Stimulated activated CD8-positive, alpha-beta memory T cell treated with anti-CD3 and anti-CD28 coated beads, Interleukin-12 subunit alpha, Interleukin-12 subunit beta, amount 100 ng/mL, for 24 hours (primary cell): Measurements from ENCODE around the gene CTU2.

Source experiments
- DNase-seq: peaks from one replicate; pipeline ENCODE4 v3.0.0-alpha.2; 2020; ENCODE audit errors: extremely low read depth

CTU2 gene

DNA sequence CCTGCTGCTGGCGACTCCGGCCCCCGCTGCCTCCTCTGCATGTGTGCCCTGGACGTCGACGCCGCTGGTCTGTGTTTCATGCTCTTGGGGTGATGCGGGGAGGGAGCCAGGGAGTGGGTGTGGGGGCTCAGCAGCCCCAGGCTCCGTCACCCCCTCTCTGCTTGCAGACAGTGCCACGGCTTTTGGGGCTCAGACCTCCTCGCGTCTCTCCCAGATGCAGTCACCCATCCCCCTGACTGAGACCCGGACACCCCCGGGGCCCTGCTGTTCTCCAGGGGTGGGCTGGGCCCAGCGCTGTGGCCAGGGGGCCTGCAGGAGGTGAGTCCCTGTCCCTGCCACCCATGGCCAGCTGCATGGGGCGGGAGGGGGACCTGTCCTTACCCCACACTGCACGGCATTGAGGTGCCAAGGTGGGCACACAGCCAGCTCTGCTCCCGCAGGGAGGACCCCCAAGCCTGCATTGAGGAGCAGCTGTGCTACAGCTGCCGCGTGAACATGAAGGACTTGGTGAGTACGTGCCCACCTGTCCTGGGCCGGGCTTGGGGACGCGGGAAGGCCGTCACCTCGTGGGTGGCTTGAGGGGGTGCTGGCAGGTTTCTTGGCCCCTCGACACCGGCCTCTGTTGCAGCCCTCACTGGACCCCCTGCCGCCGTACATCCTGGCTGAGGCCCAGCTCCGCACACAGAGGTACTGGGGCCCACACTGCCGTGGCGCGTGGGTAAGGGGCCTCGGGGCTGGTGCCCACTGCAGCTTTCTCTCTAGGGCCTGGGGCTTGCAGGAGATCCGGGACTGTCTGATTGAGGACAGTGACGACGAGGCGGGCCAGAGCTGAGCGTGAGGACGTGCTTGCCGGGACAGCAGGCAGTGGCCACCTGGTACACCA is 8.4 kb downstream of the CTU2 start:
- no peak for DNase-seq

DNA sequence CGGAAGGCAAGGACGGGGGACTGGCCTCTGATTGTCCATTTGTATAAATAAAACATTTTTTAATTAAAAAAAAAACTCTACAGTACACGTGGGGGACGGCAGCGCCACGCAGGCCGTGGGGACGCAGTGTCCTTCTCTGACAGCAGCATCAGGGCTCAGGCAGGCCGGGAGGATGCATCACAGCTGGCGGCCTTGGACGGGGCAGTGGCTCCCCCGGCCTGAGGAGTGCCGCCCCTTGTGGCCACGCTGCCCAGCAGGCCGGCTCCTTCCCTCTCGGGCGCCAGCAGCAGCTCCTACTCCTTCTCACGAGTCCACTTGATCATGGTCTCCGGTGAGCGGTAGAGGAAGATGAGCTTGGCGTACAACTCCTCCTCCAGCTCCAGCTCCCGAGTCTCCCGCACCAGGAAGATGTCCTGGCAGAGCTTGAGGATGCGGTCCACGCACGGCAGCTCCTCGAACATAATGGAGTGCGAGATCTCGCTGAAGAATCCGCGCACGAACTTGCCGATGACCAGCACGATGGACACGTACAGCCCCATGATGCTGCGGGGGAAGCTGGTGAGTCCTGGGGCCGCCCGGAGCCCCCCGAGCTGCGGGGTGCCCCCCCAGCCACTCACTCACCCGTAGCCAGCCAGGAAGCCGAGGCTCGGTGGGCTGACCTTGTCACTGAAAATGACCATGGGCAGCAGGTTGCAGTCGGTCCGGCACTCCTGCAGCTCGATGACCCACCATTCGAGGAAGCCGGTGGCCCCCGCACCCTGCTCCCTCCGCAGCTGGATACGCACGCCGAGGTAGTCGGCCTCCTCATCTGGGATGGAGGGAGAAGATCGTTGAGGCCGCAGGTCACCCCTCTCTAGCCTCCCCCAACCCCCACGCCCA is 9.2 kb downstream of the CTU2 start:
- no peak for DNase-seq

DNA sequence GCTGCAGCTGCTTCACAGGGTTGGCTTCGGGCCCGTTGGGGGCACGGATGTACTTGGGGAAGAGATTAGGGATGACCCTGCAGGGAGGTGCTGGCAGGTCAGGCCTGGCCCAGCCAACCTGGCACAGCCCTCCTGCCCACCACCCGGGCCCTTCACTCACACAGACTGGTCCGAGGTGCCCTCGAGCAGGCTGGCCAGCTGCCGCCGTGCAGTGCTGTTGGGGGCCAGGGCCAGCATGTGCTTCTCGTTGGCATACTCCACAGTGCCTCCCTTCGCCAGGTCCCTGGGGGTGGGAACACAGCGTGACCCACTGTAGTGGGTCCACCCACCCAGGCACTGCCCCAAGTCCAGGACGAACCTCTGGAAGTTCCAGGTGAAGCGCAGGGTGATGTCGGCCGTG is 9.9 kb downstream of the CTU2 start:
- DNase-seq = no peak

DNA sequence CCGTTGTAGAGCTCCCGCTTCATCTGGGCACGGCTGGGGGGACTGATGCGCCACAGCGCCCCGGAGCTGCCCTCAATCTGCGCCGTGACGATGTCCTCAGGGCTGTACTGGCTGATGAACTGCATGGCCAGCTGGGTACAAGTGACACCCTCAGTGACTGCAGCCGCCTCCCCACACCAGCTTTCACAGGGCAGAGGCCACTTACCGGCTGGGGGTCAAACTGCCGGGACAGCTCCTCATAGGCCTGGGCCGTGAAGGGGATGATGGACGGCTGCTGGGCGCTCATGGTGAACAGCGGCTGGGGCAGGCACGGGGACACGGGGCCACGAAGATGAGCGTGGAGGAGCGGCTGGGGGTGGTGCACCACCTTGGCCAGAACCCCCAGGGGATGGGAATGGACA is 10.3 kb downstream of the CTU2 start:
- DNase-seq = no peak

DNA sequence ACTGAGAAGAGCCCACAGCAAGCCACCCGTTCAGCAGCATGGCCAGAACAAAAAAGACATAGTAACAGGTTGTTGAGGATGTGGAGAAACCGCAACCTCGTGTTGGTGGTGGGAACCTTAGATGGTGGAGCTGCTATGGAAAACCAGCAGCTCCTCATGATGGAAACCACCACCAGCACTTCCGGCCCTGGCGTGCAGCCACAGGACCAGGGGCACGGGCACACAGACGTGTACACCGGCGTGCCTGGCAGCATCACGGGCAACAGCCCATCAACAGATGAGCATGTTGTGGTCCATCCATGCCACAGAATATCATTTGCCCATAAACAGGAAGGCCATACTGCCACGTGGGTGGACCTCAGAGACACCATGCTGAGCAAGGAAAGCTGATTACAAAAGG is 11.9 kb downstream of the CTU2 start:
- no peak for DNase-seq

DNA sequence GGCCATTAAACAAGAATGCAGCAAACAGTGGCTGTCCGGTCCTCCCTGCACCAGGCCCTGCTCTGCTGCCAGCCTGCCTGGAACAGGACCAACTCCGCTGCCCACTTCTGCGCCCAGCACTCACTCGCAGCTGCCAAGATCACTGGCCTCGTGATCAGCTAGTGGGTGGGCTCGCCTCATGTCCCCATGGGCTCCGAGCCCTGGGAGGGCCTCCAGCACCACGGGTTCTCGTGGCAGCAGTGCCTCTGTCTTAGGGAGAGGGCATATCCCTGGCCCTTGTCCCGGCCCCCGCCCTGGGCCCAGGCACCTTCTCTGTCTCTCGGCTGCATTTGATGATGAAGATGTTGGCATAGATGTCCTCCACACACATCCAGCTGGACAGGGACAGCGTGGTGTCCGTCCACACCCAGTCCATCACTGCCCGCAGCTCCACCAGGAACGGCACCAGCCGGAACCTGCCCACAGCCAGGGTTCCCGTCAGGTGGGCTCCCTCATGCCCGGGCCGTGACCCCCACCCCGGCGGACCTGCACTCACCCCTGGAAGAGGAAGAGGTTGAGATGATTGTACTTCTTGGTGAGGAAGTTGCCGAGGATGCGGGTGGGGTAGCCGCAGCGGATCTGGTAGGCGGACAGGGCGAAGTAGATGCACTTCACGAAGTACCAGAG is 13.1 kb downstream of the CTU2 start:
- no peak for DNase-seq

DNA sequence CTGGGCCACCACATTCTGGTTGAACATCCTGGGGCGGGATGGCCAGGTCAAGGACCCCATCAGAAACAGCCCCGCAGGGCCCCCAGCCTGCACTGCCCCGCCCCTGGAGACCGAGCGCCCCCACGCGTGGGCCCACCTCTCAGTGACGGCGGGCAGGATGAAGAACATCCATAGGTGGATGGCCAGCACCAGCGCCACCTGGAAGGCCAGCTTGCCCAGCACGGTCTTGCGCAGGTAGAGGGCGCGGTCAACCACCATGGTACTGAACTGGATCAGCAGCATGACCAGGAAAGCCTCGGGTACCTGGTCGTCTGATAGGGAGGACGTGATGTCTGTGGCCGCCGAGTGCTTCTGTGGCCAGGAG is 13.6 kb downstream of the CTU2 start:
- DNase-seq = no peak

DNA sequence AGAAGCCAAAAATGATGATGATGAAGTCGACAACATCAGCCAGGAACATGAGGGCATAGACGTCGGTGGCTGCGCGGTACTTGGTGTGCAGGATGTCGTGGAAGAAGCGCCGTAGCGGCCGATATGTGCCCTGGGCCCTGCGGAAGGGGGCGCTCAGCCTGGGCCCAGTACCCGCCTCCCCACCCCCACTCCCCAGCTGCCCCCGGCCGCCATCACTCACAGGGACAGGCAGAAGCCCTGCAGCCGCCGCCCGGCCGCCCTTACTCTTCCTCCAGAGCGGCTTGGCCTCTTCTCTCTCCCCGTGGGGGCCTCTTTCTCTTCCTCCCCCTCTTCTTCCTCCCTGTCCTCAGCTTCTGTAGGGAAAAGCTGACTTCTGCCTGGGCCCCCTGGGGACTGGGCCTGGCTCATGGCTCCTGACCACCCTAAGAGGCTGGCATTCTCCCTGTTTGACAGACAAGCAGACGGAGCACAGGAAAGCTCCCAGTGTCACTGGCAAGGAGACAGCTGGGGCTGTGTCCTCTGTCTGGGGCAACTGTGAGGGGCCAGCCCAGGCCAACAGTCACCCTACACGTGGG is 14.2 kb downstream of the CTU2 start:
- no peak for DNase-seq

DNA sequence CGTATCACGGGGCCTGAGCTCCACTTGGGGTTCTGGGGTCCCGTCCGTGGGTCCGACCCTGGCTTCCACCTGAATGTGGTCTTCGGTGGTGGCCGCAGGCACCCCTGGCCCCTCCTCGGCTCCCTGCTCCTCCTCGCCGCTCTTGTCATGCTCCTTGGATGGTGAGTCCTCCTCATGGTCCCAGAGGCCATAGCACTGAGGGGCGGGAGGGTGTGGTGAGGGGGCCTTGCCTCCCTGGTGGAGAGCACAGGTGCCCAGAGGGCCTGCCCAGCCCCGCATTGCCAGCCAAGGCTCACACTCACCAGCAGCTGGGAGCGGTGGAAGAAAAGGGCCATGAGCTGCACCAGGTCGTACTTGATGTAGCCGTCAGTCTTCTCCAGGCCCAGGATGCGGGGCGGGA is 14.9 kb downstream of the CTU2 start:
- no peak for DNase-seq

DNA sequence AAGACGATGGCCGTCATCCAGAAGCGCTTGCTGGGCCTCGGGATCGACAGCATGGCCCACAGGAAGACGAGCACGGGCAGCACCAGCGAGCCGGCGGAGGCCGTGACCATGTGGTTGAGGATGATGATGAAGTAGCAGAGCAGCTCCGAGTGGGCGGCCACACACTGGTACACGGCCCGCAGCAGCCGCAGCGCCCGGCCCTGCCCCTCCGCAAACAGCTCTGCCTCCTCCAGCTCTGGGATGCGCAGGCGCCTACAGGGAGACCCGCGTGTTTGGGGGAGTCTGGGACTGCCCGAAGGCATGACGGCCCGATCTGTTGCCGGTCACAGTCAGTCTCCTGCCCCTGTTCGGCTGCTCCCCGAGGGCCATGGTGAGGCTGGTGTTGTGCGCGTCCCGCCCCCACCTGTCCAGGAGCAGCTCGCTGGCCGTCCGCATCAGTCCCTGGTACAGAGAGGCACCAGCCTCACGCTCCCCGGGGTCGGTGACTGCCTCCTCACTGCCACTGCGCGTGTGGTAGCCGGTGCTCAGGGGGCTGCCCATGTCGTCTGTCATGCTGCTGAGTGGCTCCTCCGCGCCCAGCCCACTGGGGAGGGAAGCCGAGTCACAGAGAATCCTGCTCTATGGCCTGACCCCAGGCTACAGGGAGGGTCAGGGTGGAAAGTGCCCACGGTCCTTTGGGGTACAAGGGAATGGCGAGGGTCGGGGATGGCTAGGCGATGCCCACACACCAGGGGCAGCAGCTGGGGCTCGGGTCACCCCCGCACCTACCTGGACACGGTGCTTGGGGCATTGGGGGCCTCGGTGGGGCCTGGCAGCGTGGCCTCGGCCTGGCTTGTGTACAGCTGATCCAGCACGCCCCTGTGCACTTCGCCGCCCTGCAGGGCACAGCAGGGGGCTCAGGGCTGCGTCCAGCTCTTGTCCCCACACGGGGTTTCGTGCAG is 15.8 kb downstream of the CTU2 start:
- no peak for DNase-seq

DNA sequence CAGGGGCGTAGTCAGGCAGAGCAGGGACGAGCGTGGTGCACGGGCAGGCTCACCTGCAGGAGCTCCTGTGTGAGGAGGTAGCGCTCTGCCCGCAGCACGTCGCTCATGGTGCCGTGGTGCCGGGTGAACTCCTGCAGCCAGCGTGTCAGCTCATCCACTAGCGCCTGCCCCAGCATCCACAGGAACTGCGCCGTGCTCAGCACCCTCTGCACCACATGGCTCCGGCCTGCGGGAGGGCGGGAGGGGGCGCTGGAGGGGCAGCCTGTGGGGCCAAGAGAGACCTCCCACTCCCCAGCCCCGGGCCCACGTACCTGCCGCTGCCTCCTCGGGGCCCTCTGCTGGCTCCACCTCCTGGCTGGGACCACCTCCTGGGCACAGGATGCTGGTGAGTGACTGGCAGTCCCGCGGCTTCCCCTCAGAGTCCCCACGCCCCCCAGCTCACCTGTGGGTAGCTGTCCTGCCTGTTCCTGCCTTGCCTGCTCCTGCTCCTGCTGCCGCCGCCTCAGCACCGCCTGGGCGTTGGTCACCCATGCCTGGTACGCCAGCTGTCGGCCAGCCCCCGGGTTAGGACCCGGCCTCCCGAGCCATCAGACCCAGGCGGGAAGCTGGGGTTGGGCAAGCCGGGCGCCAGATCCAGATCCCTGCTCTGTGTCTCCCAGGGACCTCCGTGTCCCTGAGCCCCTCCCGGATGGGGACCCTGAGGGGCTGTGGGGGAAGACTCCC is 16.6 kb downstream of the CTU2 start:
- no peak for DNase-seq

DNA sequence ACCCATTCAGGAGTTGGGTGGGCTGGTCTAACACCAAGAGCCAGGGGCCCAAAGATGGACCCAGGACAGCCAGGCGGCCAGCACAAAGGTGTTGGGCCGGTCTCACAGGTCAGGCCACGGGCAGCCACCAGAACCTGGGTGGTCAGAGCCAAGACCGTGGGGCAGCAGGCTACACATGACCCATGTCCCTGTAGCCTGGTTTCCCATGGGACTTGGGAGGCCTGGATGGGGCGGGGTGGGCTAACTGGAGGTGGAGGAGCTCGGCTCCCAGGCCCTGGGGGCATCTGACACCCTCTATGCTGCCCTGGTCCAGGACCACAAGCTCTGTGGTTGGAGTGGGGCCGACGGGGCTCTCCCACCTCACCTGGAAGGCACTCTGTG is 17.2 kb downstream of the CTU2 start:
- DNase-seq = no peak

DNA sequence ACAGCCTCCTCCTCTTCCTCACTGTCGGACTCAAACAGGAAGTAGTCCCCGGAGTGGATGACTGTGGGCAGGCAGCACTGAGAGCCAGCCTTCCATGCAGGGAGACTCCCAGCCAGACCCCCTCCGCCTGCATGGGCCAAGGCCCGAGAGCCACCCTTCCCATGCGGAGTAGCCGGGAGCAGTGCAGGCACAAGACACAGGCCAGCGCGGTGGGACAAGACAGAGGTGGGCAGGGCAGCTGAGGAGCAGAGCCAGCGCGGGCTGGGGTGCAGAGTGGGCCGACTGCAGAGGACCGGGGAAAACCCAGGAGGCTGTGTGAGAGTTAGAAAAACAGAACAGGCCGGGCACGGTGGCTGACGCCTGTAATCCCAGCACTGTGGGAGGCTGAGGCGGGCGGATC is 17.6 kb downstream of the CTU2 start:
- DNase-seq = no peak

DNA sequence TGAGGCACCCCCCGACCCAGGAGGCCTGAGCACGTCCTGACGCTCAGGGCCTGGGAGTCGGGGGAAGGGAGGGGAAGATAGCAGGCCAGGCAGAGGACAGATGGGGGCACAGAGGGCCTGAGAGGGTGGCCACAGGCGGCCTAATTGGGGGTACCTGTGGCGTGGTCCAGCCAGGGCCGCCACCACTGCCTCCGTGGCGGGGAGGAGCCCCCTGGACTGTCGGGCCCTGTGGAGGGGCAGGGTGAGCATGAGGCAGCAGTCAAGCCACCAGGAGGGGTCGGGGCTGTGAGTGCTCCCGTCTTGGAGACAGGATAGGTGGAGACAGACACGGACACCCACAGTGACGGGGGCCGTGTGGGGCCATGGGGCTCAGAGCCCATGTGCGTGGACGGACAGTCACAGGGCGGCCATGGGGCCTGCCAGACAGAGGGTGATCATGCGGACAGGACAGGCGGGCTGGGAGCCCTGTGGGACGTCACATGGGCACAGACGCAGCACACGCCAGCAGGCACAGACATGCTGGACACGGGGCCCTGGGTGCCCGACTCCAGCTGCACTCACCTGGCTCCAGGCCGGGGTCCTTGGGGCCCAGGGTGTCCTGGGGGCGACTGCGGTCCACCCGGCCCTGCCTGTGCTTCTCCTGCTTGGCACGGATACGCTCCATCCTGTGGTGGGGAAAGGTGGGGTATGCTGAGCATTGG is 18.7 kb downstream of the CTU2 start:
- DNase-seq = no peak

DNA sequence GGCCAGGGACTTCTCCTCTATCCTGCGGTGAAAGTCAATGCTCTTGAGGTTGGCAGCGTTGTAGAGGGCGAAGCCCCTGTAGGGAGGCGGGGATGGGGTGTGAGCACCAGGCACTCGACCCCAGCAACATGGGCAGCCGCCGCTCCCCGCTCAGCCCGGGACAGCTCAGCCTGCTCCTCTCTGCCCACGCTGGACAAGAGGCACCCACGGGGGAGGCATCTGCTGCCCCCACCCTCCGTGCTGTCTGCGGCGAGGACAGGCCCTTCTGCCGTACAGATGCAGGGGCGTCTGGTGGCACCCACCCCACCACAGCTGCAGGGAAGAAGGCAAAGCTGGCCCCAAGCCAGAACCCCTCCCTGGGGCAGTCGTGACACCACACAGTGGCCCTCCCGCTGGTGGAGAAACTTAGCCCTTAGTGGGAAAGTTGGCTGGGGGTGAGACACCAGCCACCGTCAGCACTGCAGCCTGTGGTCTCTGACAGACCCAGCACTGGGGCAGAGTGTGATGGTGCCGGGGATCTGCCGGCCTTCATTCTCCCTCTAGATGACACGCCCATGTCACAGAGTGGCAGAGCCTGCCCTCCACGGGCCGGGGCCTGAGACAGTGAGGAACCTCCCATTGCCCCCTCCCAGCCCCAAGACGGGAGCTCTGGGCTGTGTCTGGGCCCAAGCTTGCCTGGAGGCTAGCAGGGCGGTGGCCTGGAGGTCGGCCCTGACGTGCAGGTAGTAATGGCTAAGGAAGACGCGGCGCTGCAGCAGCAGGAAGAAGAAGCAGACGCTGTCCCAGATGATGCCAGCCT is 19.5 kb downstream of the CTU2 start:
- DNase-seq = no peak

DNA sequence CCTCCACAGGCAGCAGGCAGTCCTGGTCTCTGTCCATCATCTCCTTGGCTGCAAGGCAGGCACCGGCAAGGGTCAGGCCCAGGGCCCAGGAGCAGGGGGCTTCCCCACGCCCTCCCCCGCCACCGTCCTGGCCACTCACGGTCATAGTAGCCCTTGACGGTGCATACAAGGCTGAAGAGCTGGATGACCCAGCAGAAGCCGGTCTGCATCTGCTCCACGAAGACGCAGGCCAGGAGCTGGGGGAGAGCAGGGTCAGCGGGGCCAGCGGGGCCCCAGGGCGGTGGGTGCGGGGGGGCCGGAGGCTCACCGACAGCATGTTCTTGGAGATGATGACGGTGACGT is 20.1 kb downstream of the CTU2 start:
- no peak for DNase-seq

DNA sequence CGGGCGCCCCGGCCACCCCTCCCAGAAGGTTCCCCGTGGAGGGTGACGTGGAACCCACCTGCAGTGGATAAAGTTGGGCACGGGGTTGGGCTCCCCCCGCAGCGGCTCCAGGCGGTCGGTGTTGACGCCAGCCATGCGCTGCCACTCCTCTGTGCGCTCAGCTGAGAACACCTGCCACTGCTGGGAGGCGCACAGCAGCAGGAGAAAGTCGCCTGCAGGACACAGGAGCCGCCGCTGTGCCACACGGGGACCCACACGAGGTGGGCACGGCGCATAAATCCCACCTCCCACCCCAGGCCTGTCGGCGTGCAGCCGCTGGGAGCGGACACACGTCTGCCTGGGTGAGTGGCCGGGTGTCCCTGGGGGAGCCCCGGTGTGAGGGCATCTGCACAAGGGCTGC is 20.7 kb downstream of the CTU2 start:
- DNase-seq = no peak

DNA sequence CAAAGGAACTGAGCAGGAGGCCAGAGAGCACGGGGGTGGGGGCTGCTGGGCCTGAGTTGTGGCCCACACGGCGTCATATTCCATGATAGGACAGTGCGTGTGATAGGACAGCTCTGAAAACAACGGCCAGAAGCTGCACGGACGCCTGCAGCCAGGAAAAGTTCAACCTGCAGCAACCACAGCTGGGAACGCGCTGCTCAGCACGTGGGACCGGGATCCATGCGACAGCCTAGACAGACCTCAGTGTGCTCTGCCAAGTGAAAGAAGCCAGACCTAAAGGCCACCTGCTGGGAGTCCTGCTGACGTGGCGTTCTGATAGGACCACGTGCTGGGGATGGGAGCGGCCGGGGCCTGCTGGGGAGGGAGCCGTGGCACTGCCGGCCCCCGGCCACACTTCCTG is 21.6 kb downstream of the CTU2 start:
- DNase-seq = no peak
